ENCODE results near the gene SLF2.

The SLF2 gene

DNA sequence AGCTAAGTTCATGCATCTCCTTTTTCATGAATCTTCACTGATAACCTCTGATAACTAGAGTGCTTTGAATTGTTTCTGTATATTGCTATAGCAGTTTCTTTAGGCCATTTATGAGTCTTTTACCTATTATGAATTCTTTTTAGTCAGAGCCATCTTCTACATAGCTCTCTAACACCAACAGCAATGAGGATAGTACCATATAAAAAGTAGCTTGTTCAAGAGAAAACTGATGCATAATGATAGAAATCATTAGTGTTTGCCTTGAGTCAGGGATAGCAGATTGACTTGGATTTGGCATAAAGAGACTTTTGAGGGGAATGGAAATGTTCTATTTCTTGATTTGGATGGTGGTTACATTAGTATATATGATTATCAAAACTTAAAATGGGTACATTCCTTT, 30.7 kb downstream of the SLF2 start:
- H3K4me1 Mint-ChIP-seq, result no peaks in the 10 kb centered on the region
- no peaks in the 10 kb centered on the region for H3K27me3 Mint-ChIP-seq
- H3K36me3 Mint-ChIP-seq, result peaks cover 52% of the 10 kb centered on the region
- H3K4me3 Mint-ChIP-seq, result no peak overlapping the region
- no peaks in the 10 kb centered on the region for H3K9me3 Mint-ChIP-seq
- H3K27ac Mint-ChIP-seq, result no peak overlapping the region
- ATAC-seq, result no peak

- ATAC-seq, result no peak
- Mint-ChIP-seq H3K36me3 (peaks cover 51% of the 10 kb centered on the region), H3K27me3 (no peaks in the 10 kb centered on the region), H3K9me3 (no peaks in the 10 kb centered on the region), H3K4me1 (no peaks in the 10 kb centered on the region), H3K27ac (no peak overlapping the region), H3K4me3 (no peak overlapping the region)
These were observed 33.0 kb downstream of the SLF2 start for GRCh38 chr10:100945754-100946153.

GRCh38 chr10:100948916-100949315, 36.2 kb downstream of the SLF2 start:
- Mint-ChIP-seq H3K27ac (no peak overlapping the region), H3K36me3 (peaks cover 37% of the 10 kb centered on the region), H3K4me1 (no peaks in the 10 kb centered on the region), H3K27me3 (no peaks in the 10 kb centered on the region), H3K9me3 (no peaks in the 10 kb centered on the region), H3K4me3 (no peak overlapping the region)
- no peak for ATAC-seq

DNA sequence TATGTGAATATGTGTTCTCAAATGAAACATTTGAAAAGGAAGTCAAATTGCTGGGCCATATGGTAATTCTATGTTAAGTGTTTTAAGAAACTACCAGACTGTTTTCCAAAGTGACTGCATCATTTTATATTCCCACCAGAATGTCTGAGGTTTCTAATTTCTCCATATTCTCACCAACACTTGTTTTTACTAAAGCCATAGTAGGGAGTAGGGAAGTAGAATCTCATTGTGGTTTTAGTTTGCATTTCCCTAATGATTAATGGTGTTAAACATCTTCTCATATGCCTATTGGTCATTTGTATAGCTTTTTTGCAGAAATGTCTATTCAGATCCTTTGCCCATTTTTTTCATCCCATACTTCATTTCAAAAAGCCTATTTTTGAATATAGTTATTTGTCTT, 47.5 kb downstream of the SLF2 start:
- no peaks in the 10 kb centered on the region for H3K4me1 Mint-ChIP-seq
- no peaks in the 10 kb centered on the region for H3K9me3 Mint-ChIP-seq
- H3K4me3 Mint-ChIP-seq, result no peak overlapping the region
- H3K27me3 Mint-ChIP-seq, result no peaks in the 10 kb centered on the region
- H3K36me3 Mint-ChIP-seq, result peaks cover 41% of the 10 kb centered on the region
- no peak overlapping the region for H3K27ac Mint-ChIP-seq
- no peak for ATAC-seq

GRCh38 chr10:100962351-100963080, 49.8 kb downstream of the SLF2 start:
- no peak for ATAC-seq
- Mint-ChIP-seq H3K4me3 (no peak overlapping the region), H3K27me3 (no peaks in the 10 kb centered on the region), H3K9me3 (no peaks in the 10 kb centered on the region), H3K27ac (no peak overlapping the region), H3K4me1 (no peaks in the 10 kb centered on the region), H3K36me3 (peaks cover 48% of the 10 kb centered on the region)

- H3K4me1 Mint-ChIP-seq, result peaks cover 12% of the 10 kb centered on the region
- no peak overlapping the region for H3K4me3 Mint-ChIP-seq
- peaks cover 42% of the 10 kb centered on the region for H3K36me3 Mint-ChIP-seq
These were observed 51.1 kb downstream of the SLF2 start for GRCh38 chr10:100963826-100964225.

GRCh38 chr10:100965820-100966219, 53.1 kb downstream of the SLF2 start:
- H3K4me1 Mint-ChIP-seq, result peaks cover 30% of the 10 kb centered on the region
- no peak for ATAC-seq
- no peaks in the 10 kb centered on the region for H3K27me3 Mint-ChIP-seq
- no peak overlapping the region for H3K4me3 Mint-ChIP-seq
- peaks cover 27% of the 10 kb centered on the region for H3K36me3 Mint-ChIP-seq
- H3K9me3 Mint-ChIP-seq, result no peaks in the 10 kb centered on the region
- no peak overlapping the region for H3K27ac Mint-ChIP-seq

More at GRCh38 chr10:100963826-100964225, 51.1 kb downstream of the SLF2 start:
- H3K9me3 Mint-ChIP-seq, result no peaks in the 10 kb centered on the region
- no peak for ATAC-seq
- no peaks in the 10 kb centered on the region for H3K27me3 Mint-ChIP-seq
- no peak overlapping the region for H3K27ac Mint-ChIP-seq

DNA sequence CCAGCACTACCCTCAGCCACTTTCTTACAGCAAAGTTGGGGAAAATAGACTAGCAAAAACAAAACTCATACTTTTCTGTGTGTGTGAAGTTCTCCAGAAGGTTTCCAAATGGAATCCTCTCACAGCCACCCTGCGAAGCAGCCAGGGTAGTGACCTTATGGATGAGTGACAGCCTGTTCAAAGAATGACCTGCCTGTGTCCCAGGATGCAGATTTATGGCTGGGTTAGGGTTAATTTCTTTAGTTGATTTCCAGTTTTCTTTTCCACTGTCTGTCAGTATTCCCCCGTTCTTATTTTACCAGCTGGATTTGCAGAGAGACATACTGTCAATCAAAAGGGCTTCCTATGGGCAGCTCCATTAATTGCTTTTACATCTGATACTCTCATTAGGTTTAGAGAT, 54.1 kb downstream of the SLF2 start:
- ATAC-seq, result no peak
- H3K27ac Mint-ChIP-seq, result no peak overlapping the region
- no peaks in the 10 kb centered on the region for H3K27me3 Mint-ChIP-seq
- peaks cover 30% of the 10 kb centered on the region for H3K4me1 Mint-ChIP-seq
- H3K9me3 Mint-ChIP-seq, result no peaks in the 10 kb centered on the region
- no peak overlapping the region for H3K4me3 Mint-ChIP-seq
- H3K36me3 Mint-ChIP-seq, result peaks cover 23% of the 10 kb centered on the region

DNA sequence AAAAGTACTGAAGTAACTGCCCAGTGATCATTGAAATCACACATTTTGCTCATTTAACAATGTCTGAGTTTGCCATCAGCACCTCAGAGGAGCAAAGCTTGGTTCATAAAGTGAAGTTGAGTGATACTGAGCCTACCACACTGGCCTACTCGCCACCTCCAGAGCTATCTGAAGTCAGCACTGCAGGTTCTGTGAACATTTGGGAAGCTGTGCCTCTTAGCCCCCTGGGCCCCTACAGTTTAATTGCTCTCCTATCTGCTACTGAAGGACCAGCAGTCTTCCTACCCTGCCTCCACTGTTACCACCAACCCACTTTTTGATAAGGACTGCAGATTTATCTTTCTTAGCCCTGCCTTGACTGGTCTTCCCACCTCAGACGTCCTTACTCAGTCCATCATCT, 54.6 kb downstream of the SLF2 start:
- no peaks in the 10 kb centered on the region for H3K27me3 Mint-ChIP-seq
- H3K4me3 Mint-ChIP-seq, result no peak overlapping the region
- no peak overlapping the region for H3K27ac Mint-ChIP-seq
- no peak for ATAC-seq
- H3K4me1 Mint-ChIP-seq, result peaks cover 30% of the 10 kb centered on the region
- no peaks in the 10 kb centered on the region for H3K9me3 Mint-ChIP-seq
- peaks cover 20% of the 10 kb centered on the region for H3K36me3 Mint-ChIP-seq

DNA sequence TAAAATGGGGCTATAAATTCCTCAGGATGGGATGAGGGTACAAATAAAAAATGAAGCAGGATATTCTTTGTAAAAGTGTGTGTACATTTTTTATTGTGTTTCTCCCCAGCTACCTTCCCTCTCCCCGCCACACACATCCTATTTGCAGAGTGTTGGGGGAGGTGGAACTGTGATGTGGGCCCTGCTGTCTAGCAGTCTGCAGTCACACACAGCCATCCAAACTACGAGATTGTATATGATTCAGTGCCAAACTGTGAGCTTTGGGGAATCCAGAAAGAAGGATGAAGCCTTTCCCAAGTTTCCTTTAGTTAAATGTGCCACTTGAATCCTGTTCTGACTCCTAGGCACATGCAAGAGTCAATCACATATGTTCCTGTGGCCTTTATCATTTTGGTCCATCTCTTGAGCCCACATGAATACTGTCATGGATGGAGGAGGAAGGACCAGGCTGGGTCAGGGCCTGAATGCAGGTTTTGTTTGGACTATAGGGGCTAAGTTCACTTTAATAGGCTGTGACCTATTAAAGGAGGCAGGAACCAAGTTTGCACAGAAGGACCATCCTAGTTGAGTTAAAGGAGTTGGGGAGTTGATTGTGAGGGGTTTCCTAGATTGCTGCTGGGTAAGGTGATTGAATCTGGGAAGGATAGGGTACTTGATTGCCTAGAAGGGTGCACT, 55.4 kb downstream of the SLF2 start:
- H3K27ac Mint-ChIP-seq, result no peak overlapping the region
- H3K36me3 Mint-ChIP-seq, result peaks cover 11% of the 10 kb centered on the region
- no peaks in the 10 kb centered on the region for H3K27me3 Mint-ChIP-seq
- H3K4me3 Mint-ChIP-seq, result peak overlapping the region; percentile 78
- H3K4me1 Mint-ChIP-seq, result peaks cover 30% of the 10 kb centered on the region
- ATAC-seq, result no peak
- H3K9me3 Mint-ChIP-seq, result no peaks in the 10 kb centered on the region

- H3K4me1 Mint-ChIP-seq, result peaks cover 30% of the 10 kb centered on the region
- H3K27ac Mint-ChIP-seq, result no peak overlapping the region
- no peaks in the 10 kb centered on the region for H3K9me3 Mint-ChIP-seq
These were observed 56.1 kb downstream of the SLF2 start for GRCh38 chr10:100968863-100969186.

DNA sequence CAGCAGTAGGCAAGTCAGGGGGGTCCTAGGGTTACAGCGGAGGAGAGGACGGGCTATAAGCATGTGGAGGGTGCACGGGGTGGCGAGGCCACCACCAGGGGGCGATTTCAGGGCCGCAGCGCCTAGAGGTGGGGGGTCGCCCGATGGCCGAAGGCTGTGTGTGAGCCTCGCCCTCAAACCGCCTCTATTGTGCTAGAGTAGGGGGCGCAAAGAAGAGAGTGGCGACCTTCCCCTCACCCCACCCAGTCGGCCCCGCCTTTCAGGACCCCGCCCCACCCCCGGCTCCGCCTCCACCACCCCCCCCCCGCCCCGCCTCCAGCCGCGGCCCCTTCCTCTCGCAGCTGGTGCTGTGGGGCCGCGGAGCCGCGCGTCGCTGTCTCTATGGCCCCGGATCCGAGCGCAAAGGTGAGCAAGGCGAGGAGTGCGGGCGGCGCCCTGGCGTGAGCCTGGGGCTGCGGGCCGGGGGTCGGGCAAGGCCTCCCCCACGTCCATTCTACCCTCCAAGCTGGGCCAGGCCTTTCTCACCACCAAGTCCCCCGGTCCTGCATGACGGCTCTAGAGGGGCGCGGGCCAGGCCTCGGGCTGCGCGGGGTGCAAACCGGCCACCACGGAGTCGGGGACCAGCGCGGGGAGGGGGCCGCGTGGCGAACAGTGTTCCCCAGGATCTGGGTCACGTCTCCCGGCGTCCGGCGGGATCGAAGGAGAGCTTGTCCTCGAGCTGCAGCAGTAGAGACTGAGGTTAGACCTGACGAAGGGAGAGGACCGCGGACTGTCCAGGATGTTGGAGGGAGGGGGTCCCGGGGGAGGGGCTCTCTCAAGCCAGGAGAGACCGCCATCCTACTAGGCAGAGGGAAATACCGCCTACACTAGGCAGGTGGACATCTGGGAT, 56.7 kb downstream of the SLF2 start, which contains the start of gene SEMA4G:
TSS of gene SEMA4G (plus strand) at position 318 of the 889 bp plus-strand sequence. CDS start 3,409 bp downstream, outside the sequence.
- Mint-ChIP-seq H3K36me3 (peaks cover 10% of the 10 kb centered on the region), H3K27ac (no peak within 1 kb of the TSS), H3K9me3 (no peaks in the 10 kb centered on the region), H3K27me3 (no peaks in the 10 kb centered on the region), H3K4me3 (peak within 1 kb of the TSS; percentile 78), H3K4me1 (peaks cover 30% of the 10 kb centered on the region)
- peak; percentile 84 for ATAC-seq

More at GRCh38 chr10:100968863-100969186, 56.1 kb downstream of the SLF2 start:
- no peaks in the 10 kb centered on the region for H3K27me3 Mint-ChIP-seq
- no peak for ATAC-seq
- peaks cover 10% of the 10 kb centered on the region for H3K36me3 Mint-ChIP-seq
- H3K4me3 Mint-ChIP-seq, result peak overlapping the region; percentile 78

DNA sequence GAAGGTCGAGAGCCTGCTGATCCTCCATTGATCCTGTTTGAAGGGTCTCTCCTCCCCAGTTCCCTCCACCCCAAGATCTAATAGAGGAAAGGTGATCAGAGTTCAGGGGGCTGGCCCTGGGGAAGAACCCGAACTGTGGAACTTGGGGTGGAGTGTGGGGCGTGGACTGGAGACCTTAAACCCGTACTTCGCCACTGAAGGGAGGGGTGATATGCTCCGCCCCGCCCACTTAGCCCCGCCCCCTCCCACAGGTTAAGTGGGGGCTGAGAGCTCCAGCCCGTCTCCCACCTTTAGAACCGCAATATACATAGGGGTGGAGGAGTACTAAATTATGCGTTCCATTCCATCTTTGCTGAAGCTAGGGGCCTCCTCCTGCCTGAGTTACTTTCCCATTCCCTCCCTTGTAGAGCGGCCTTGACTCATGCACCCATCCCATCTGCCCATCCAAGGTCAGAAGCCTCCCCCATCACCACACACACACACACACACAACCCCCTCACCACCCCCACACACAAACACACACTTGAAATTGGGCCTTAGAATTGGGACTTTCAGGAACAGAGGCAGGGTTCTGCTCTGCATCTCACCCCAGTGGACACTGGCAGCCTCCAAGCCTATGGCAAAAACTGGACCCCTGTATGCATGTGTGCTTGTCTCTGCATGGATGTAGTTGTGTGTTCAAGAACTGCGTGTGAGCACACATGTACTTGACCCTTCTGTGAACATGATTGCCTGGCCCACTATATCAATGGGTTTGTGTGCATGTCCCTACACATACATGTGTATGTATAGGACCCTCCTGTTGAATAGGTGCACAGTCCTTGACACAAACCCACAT, 57.5 kb downstream of the SLF2 start:
- Mint-ChIP-seq H3K9me3 (no peaks in the 10 kb centered on the region), H3K27ac (no peak overlapping the region), H3K4me1 (peaks cover 30% of the 10 kb centered on the region), H3K4me3 (peak overlapping the region; percentile 70), H3K36me3 (peaks cover 6% of the 10 kb centered on the region), H3K27me3 (no peaks in the 10 kb centered on the region)
- ATAC-seq, result no peak

DNA sequence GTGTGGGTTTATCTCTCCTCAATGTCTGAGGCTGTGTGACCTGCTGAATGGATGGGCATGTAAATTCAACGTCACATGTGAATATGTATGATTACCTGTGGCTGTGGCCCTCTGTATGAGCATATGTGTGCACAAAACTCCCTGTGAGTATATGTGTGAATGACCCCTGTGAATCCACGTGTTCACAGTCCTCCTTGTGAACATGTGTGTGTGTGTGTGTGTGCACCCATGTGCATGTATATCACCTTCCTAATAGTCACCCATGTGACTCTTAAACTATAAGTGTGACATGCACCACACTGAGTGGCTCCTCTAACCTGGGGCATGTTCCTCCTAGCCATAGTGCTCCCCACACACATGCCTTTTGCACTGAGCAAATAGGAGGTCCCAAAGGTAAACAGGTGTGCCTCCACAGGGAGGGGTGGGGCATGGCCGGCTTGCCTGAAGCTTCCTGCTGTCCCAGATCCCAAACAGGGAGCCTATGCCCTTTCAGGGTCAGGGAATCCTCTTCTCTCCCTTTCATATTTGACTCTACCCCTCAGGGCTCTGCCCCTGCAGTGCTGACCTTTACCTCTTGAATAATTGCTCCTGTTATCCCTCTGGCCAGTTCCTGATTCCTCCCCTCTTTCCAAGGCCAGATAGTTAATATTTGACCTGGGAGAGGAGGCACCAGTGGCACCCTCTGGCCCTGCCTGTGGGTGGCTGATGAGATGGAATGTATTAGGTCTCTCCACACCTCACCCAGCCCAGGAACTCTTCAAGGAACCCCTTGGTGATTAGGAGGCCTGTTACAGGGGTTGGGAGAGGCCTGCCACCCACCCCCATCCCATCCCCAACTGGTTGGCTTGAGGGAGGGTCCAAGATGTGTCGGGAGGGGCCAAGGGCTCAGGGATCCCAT, 58.4 kb downstream of the SLF2 start:
- Mint-ChIP-seq H3K27me3 (no peaks in the 10 kb centered on the region), H3K4me1 (peaks cover 30% of the 10 kb centered on the region), H3K9me3 (no peaks in the 10 kb centered on the region), H3K27ac (no peak overlapping the region), H3K4me3 (no peak overlapping the region), H3K36me3 (no peaks in the 10 kb centered on the region)
- no peak for ATAC-seq
